Measurements from ENCODE around the gene FARP1.
"Not testable (repeated sequence)": the region's sequence is repeated elsewhere in the genome, so short reads cannot be mapped to it uniquely, and the experiment has no call there.

Gene FARP1

DNA sequence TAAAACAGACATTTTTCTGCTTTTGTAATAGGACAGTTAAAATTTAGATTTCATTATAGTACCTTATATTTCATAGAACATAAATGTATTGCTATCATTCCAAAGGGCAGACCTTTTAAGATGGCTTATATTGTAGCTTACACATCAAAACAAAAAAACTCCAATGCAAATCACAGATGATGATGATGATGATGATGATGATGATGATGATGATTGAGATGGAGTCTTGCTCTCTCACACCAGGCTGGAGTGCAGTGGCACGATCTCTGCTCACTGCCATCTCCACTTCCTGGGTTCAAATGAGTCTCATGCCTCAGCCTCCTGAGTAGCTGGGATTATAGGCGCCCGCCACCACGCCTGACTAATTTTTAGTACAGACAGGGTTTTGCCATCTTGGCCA lies 224.1 kb downstream of the FARP1 start:
- no peaks in the 10 kb centered on the region for H3K9me3 ChIP-seq
- H3K27me3 ChIP-seq = peaks cover 15% of the 10 kb centered on the region
- H3K36me3 ChIP-seq = no peaks in the 10 kb centered on the region
- H3K27ac ChIP-seq = no peak overlapping the region
- H3K4me1 ChIP-seq (ENCODE audit: control insufficient read depth in 1 of 2, insufficient read depth in 1 of 2, low read depth in 1 of 2, low read length in 1 of 2) = no peaks in the 10 kb centered on the region
- TF ChIP-seq, protein P1, sequence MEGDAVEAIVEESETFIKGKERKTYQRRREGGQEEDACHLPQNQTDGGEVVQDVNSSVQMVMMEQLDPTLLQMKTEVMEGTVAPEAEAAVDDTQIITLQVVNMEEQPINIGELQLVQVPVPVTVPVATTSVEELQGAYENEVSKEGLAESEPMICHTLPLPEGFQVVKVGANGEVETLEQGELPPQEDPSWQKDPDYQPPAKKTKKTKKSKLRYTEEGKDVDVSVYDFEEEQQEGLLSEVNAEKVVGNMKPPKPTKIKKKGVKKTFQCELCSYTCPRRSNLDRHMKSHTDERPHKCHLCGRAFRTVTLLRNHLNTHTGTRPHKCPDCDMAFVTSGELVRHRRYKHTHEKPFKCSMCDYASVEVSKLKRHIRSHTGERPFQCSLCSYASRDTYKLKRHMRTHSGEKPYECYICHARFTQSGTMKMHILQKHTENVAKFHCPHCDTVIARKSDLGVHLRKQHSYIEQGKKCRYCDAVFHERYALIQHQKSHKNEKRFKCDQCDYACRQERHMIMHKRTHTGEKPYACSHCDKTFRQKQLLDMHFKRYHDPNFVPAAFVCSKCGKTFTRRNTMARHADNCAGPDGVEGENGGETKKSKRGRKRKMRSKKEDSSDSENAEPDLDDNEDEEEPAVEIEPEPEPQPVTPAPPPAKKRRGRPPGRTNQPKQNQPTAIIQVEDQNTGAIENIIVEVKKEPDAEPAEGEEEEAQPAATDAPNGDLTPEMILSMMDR (IDR thresholded peaks at IDR 0.05) = no peak
- no peak overlapping the region for H3K4me3 ChIP-seq (ENCODE audit: low read depth in 1 of 2, low read length in 1 of 2)

DNA sequence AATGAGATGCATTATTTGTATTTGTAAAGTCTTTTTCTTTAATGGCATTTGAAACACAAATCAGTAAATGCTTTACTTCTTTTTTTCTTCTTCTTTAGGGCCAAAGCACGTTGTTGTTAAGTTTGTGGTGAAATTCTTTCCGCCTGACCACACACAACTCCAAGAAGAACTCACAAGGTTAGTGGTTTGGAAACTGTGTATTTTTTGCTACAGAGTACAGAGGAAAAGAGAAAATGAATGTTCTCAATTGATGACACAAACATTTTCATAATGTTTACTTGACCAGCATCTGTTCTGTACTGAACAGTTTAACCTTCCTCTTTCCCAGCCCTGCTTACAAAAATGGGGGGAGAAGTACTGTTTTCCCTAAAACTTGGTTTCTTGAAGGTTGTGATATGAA lies 225.1 kb downstream of the FARP1 start:
- H3K4me3 ChIP-seq (ENCODE audit: low read depth in 1 of 2, low read length in 1 of 2) = no peak overlapping the region
- H3K27ac ChIP-seq = no peak overlapping the region
- H3K9me3 ChIP-seq = no peaks in the 10 kb centered on the region
- peaks cover 14% of the 10 kb centered on the region for H3K27me3 ChIP-seq
- H3K36me3 ChIP-seq = no peaks in the 10 kb centered on the region
- no peaks in the 10 kb centered on the region for H3K4me1 ChIP-seq (ENCODE audit: control insufficient read depth in 1 of 2, insufficient read depth in 1 of 2, low read depth in 1 of 2, low read length in 1 of 2)
- TF ChIP-seq, protein P1 (IDR thresholded peaks at IDR 0.05) = no peak

DNA sequence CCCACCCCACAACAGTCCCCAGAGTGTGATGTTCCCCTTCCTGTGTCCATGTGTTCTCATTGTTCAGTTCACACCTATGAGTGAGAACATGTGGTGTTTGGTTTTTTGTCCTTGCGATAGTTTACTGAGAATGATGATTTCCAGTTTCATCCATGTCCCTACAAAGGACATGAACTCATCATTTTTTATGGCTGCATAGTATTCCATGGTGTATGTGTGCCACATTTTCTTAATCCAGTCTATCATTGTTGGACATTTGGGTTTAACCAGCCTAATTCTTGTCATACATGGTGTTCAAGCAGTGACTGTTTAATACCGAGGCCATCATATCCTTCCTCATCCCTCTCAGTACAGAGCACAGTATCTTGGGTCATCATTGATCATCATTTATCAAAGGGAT lies 226.6 kb downstream of the FARP1 start:
- H3K9me3 ChIP-seq; H3K27me3 ChIP-seq; H3K36me3 ChIP-seq; H3K4me3 ChIP-seq (ENCODE audit: low read depth in 1 of 2, low read length in 1 of 2); H3K27ac ChIP-seq; H3K4me1 ChIP-seq (ENCODE audit: control insufficient read depth in 1 of 2, insufficient read depth in 1 of 2, low read depth in 1 of 2, low read length in 1 of 2): not testable (repeated sequence)

DNA sequence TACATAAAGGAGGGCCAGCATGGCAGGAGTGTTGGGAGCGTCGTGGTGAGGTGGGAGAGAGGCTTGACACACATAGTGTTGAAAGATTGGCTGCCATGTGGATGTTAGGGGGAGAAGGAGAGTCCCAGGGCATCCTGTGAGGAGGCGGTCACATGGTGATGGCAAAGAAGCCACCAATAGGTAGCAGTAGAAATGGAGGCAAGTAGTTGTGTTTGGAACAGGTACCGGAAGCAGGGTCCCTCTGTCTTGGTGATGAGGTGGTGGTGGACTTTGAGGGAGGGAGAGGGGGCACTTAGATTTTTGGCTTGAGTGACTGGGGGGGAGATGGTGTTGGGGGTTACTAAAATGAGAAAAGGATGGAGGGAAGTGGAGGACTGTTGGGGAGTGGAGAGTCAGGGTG lies 227.4 kb downstream of the FARP1 start:
- Histone ChIP-seq H3K36me3 (no peaks in the 10 kb centered on the region), H3K27ac (no peak overlapping the region)
- TF ChIP-seq, protein P1 (IDR thresholded peaks at IDR 0.05) = no peak

DNA sequence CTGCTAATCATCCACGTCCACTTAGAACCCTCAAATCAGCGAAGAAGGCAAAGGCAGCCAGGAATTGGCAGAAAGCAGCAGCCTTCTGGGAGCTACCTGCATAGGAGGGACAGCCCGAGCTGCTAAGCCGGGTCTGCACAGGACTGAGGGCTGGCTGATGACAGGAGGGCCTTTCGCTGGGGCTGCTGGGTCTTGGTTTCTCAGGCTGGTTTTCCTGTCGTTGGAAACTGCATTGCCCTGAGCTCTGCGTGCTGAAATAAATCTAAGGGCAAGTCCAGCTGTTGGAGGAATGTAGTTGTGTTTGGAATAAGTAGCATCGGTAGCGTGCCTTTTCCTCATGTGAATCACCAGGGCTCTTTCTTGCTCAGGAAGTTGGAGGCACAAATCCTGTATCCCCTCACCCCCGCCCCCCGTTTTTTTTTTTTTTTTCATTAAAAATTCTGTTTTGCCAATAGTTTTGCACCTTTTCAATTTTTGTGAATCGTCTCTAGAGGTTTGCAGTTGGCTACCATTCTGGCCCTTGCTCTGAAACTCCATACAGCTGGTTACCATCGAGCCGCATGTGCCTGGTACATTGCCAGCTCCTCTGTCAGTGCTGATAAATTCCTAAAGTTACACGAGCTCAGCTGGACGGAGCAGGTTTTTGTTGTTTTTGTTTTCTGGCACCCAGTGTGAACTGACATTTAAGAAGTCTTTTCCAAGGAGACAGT lies 228.1 kb downstream of the FARP1 start:
- Histone ChIP-seq H3K4me3 (ENCODE audit: low read depth in 1 of 2, low read length in 1 of 2) (no peak overlapping the region), H3K27me3 (no peaks in the 10 kb centered on the region), H3K4me1 (ENCODE audit: control insufficient read depth in 1 of 2, insufficient read depth in 1 of 2, low read depth in 1 of 2, low read length in 1 of 2) (no peaks in the 10 kb centered on the region), H3K36me3 (no peaks in the 10 kb centered on the region), H3K9me3 (no peaks in the 10 kb centered on the region), H3K27ac (no peak overlapping the region)
- TF ChIP-seq, protein P1 (IDR thresholded peaks at IDR 0.05) = no peak

More for the DNA sequence above, 227.4 kb downstream of the FARP1 start:
- no peaks in the 10 kb centered on the region for H3K9me3 ChIP-seq
- no peak overlapping the region for H3K4me3 ChIP-seq (ENCODE audit: low read depth in 1 of 2, low read length in 1 of 2)
- H3K27me3 ChIP-seq = peaks cover 2% of the 10 kb centered on the region
- no peaks in the 10 kb centered on the region for H3K4me1 ChIP-seq (ENCODE audit: control insufficient read depth in 1 of 2, insufficient read depth in 1 of 2, low read depth in 1 of 2, low read length in 1 of 2)

DNA sequence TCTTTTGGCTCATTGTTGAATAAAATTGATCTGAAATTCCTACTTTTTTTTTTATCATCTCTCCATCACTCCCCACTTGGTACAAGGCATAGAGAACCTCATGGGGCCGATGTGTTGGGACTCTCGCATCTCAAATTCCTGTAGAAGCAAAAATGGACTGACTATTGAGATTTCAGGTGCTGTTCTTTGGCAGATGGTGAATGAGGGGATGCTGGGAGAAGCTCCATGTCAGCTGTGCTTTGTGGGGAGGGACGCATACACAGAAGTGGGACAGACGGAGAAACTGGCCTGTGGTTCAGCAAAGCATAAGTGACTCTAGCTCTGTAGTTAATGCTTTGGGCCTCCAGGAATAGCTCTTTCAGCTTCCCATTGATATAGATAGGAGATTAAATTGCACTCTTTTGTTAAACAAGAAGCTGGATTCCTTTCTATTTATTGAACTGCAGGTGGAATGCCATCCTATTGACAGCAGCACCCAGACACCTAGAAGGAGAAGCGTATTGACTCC lies 228.7 kb downstream of the FARP1 start:
- Histone ChIP-seq H3K4me3 (ENCODE audit: low read depth in 1 of 2, low read length in 1 of 2) (no peak overlapping the region), H3K4me1 (ENCODE audit: control insufficient read depth in 1 of 2, insufficient read depth in 1 of 2, low read depth in 1 of 2, low read length in 1 of 2) (no peaks in the 10 kb centered on the region), H3K9me3 (no peaks in the 10 kb centered on the region), H3K27me3 (no peaks in the 10 kb centered on the region), H3K36me3 (no peaks in the 10 kb centered on the region), H3K27ac (no peak overlapping the region)
- TF ChIP-seq, protein P1 (IDR thresholded peaks at IDR 0.05) = no peak

Measured in neutrophil (primary cell).